ENCODE data around the gene HLA-DMB. TPM values are rescaled to one million over a fixed set of nuclear protein-coding genes. Genes with fewer than 3 reads are reported as not detected.

Gene HLA-DMB
- total and polyA plus RNA-seq, 10 of the 15 experiments (the other 5 are each of a cell fraction or from before 2014, with no cell fraction given) = 114 to 173 (median 150) TPM

GRCh38 chr6:32943864-32944649, 3.2 kb upstream of the HLA-DMB start (continued):
- no peak for TF ChIP-seq ZBTB33 (IDR thresholded peaks at IDR 0.05)
- peak; percentile 72; the same call in 1 of the 2 replicates for TF ChIP-seq TAF1 (IDR thresholded peaks at IDR 0.05; ENCODE audit: borderline replicate concordance, low read depth, low read length)
- peak; percentile 42; the same call in 1 of the 2 replicates for TF ChIP-seq RFX5 (IDR thresholded peaks at IDR 0.05; ENCODE audit: low read depth, low read length)
- peak; percentile 62 for TF ChIP-seq SP1 (IDR thresholded peaks at IDR 0.05; ENCODE audit: low read depth, low read length)
- no peak for TF ChIP-seq CHD4 (IDR thresholded peaks at IDR 0.05)
- TF ChIP-seq FOXK2 (IDR thresholded peaks at IDR 0.05) = no peak
- no peak for TF ChIP-seq SREBF1 (IDR thresholded peaks at IDR 0.05; ENCODE audit: low read length)
- no peak for TF ChIP-seq IRF5 (IDR thresholded peaks at IDR 0.05; ENCODE audit: borderline replicate concordance)
- peak; percentile 59 for TF ChIP-seq MEF2B (IDR thresholded peaks at IDR 0.05; ENCODE audit: partially characterized antibody, poor library complexity, severe bottlenecking)
- TF ChIP-seq TCF12 (IDR thresholded peaks at IDR 0.05; ENCODE audit: low read depth, low read length) = peak; percentile 78
- TF ChIP-seq EP300 (IDR thresholded peaks at IDR 0.05; ENCODE audit: borderline replicate concordance in 1 of 2, control insufficient read depth in 1 of 2, low read depth in 2 of 2, low read length in 2 of 2) = peak; percentile 88 to 96
- TF ChIP-seq ATF2 (IDR thresholded peaks at IDR 0.05; ENCODE audit: low read length) = peak; percentile 81; the same call in 1 of the 2 replicates
- TF ChIP-seq EGR1 (IDR thresholded peaks at IDR 0.05; ENCODE audit: borderline replicate concordance in 1 of 2, low read depth in 2 of 2, low read length in 2 of 2) = 0 out of 3 replicates have a peak, but pooled peaks of 1 of the 2 experiments have one; percentile 31
- TF ChIP-seq ZSCAN29 (IDR thresholded peaks at IDR 0.05) = no peak
- no peak; the same call in 1 of the 2 replicates for TF ChIP-seq SMARCA5 (IDR thresholded peaks at IDR 0.05)
- no peak for TF ChIP-seq CTCF (IDR thresholded peaks at IDR 0.05 in 2 of 3, conservative IDR thresholded peaks at IDR 0.05 in 1 of 3; ENCODE audit: control insufficient read depth in 2 of 3, extremely low read depth in 1 of 3, insufficient read depth in 1 of 3, low read depth in 3 of 3, low read length in 3 of 3)
- TF ChIP-seq MYB (IDR thresholded peaks at IDR 0.05; ENCODE audit: borderline replicate concordance, low read depth, low read length) = no peak
- TF ChIP-seq ZNF274 (IDR thresholded peaks at IDR 0.05; ENCODE audit: insufficient read depth, insufficient read length) = no peak
- TF ChIP-seq SREBF2 (IDR thresholded peaks at IDR 0.05; ENCODE audit: low read length) = no peak
- no peak for TF ChIP-seq CHD1 (IDR thresholded peaks at IDR 0.05; ENCODE audit: low read depth, low read length)
- no peak for TF ChIP-seq ESRRA (IDR thresholded peaks at IDR 0.05; ENCODE audit: low read length)
- no peak for TF ChIP-seq SMC3 (IDR thresholded peaks at IDR 0.05; ENCODE audit: borderline replicate concordance, low read length)
- no peak for TF ChIP-seq CBX3 (IDR thresholded peaks at IDR 0.05; ENCODE audit: borderline replicate concordance, low read depth)
- no peak for TF ChIP-seq SMAD1 (IDR thresholded peaks at IDR 0.05; ENCODE audit: low read depth, partially characterized antibody)
- no peak for TF ChIP-seq NFYA (IDR thresholded peaks at IDR 0.05; ENCODE audit: borderline replicate concordance, low read depth, low read length)

All from GM12878 (cell line).